ENCODE measurements around the gene INS.

INS gene

DNA sequence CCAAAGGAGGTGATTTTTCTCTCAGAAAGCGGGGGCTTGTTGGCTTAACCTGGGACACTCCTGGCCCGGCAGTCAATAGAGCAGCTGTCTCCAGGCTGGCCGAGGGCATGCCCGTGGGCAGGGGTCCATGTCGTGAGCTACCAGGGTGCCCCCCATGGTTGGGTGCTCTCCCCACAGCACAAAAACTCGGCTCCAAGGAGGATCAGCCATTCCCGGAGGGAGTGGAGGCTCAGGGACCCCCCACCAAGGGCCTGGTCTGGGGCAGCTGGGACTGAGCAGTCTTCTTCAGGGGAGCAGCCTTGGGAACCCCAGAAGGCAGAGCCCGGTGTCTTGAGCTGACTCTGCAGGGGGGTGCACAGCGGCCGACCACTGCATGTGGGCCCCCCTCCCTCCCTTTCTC is 31.4 kb upstream of the INS start:
- H3F3A ChIP-seq (ENCODE audit: insufficient read depth): no peaks in the 10 kb centered on the region
- H3K27ac ChIP-seq (ENCODE audit: low read depth, low read length): no peak overlapping the region
- no peaks in the 10 kb centered on the region for H3K36me3 ChIP-seq (ENCODE audit: low read length)
- no peak overlapping the region for H3K4me2 ChIP-seq (ENCODE audit: low read depth, low read length, poor library complexity, severe bottlenecking)
- H3K9ac ChIP-seq (ENCODE audit: low read length): no peak overlapping the region
- H4K20me1 ChIP-seq (ENCODE audit: low read depth, low read length): no peaks in the 10 kb centered on the region
- no peaks in the 10 kb centered on the region for H3K27me3 ChIP-seq (ENCODE audit: low read length)
- TF ChIP-seq, protein P1, sequence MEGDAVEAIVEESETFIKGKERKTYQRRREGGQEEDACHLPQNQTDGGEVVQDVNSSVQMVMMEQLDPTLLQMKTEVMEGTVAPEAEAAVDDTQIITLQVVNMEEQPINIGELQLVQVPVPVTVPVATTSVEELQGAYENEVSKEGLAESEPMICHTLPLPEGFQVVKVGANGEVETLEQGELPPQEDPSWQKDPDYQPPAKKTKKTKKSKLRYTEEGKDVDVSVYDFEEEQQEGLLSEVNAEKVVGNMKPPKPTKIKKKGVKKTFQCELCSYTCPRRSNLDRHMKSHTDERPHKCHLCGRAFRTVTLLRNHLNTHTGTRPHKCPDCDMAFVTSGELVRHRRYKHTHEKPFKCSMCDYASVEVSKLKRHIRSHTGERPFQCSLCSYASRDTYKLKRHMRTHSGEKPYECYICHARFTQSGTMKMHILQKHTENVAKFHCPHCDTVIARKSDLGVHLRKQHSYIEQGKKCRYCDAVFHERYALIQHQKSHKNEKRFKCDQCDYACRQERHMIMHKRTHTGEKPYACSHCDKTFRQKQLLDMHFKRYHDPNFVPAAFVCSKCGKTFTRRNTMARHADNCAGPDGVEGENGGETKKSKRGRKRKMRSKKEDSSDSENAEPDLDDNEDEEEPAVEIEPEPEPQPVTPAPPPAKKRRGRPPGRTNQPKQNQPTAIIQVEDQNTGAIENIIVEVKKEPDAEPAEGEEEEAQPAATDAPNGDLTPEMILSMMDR (IDR thresholded peaks at IDR 0.05; ENCODE audit: insufficient read depth, low read length, poor library complexity, severe bottlenecking): no peak
- TF ChIP-seq EZH2phosphoT487 (conservative IDR thresholded peaks at IDR 0.05; ENCODE audit: low read length): no peak
- no peak overlapping the region for H3K4me3 ChIP-seq (ENCODE audit: insufficient read depth, low read length, poor library complexity, severe bottlenecking)
- H3K9me2 ChIP-seq (replicated peaks; ENCODE audit: insufficient read depth, low read length): no peaks in the 10 kb centered on the region
- no peaks in the 10 kb centered on the region for H3K79me2 ChIP-seq (ENCODE audit: insufficient read depth, low read length)
- no peaks in the 10 kb centered on the region for H3K9me3 ChIP-seq (ENCODE audit: insufficient read depth, low read length)
- H2AFZ ChIP-seq (ENCODE audit: low read depth, low read length, severe bottlenecking): no peak overlapping the region

DNA sequence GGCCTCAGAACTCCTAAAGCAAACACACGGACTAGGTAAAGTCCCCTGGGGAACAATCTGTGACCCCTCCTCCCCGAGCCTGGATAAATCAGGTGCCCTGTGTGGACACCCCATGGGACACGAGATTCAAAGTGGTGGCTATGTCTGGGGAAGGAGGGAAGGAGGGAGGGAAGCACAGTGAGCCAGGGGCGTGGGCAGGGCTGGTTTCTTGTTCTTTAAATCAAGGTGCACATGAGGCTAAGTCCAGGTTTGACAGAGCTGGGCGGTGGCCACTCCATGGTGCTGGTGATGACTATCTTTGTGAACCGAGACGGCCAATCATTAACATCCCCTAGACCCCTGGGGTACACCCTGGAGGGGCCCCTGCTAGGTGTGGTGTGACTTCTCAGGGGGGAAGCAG is 30.9 kb upstream of the INS start:
- Histone ChIP-seq H3F3A (ENCODE audit: insufficient read depth) (no peaks in the 10 kb centered on the region), H3K79me2 (ENCODE audit: insufficient read depth, low read length) (no peaks in the 10 kb centered on the region), H3K4me3 (ENCODE audit: insufficient read depth, low read length, poor library complexity, severe bottlenecking) (no peak overlapping the region), H3K9ac (ENCODE audit: low read length) (no peak overlapping the region), H3K27ac (ENCODE audit: low read depth, low read length) (no peak overlapping the region), H3K36me3 (ENCODE audit: low read length) (no peaks in the 10 kb centered on the region), H3K9me2 (replicated peaks; ENCODE audit: insufficient read depth, low read length) (no peaks in the 10 kb centered on the region), H3K27me3 (ENCODE audit: low read length) (no peaks in the 10 kb centered on the region), H3K4me2 (ENCODE audit: low read depth, low read length, poor library complexity, severe bottlenecking) (no peak overlapping the region), H2AFZ (ENCODE audit: low read depth, low read length, severe bottlenecking) (no peak overlapping the region), H3K9me3 (ENCODE audit: insufficient read depth, low read length) (no peaks in the 10 kb centered on the region), H4K20me1 (ENCODE audit: low read depth, low read length) (no peaks in the 10 kb centered on the region)
- no peak for TF ChIP-seq EZH2phosphoT487 (conservative IDR thresholded peaks at IDR 0.05; ENCODE audit: low read length)
- TF ChIP-seq, protein P1 (IDR thresholded peaks at IDR 0.05; ENCODE audit: insufficient read depth, low read length, poor library complexity, severe bottlenecking): no peak

DNA sequence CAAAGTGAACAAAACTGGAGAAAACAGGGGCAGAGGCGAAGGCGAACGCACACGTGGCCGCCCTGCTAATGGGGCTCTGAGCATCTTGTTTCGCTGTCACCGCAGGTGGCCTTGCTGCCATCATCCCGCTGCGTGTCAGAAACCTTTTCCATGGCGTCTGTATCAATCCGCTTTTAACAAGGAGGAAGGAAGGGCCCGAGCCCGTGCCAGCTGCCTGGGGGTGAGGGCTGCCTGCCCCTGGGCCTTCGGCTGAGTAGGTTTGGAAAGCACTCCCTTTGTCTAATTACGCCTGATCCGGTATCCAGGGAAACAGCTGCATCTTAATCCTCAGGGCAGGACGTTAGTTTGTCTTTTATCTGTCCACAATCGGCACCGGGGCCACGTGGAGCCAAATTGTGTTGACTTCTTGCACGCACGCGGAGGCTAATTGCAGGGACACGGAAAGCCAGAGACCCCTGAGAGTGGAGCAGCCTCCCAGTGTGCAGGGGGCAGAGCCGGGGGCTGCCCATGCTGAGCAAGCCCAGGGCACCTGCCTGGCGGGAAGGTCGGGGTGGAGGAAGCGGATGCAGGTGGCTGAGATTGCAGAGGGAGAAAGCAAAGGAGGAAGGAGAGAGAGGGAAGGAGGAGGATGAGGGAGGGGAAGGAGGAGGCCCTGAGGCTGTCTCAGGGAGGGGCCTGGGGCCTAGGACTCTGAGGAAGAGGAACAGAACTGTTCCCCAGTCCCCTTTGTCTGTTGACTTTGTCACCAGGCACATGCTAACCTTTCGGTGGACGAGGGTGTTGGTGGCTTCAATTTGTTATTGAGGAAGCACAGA is 29.9 kb upstream of the INS start:
- H3K9me2 ChIP-seq (replicated peaks; ENCODE audit: insufficient read depth, low read length): no peaks in the 10 kb centered on the region
- H3K4me2 ChIP-seq (ENCODE audit: low read depth, low read length, poor library complexity, severe bottlenecking): no peak overlapping the region
- TF ChIP-seq EZH2phosphoT487 (conservative IDR thresholded peaks at IDR 0.05; ENCODE audit: low read length): no peak
- TF ChIP-seq, protein P1 (IDR thresholded peaks at IDR 0.05; ENCODE audit: insufficient read depth, low read length, poor library complexity, severe bottlenecking): no peak
- no peaks in the 10 kb centered on the region for H3K9me3 ChIP-seq (ENCODE audit: insufficient read depth, low read length)
- no peaks in the 10 kb centered on the region for H3K27me3 ChIP-seq (ENCODE audit: low read length)
- H3K9ac ChIP-seq (ENCODE audit: low read length): no peak overlapping the region
- H3K27ac ChIP-seq (ENCODE audit: low read depth, low read length): no peak overlapping the region
- H3K36me3 ChIP-seq (ENCODE audit: low read length): no peaks in the 10 kb centered on the region
- no peaks in the 10 kb centered on the region for H3K79me2 ChIP-seq (ENCODE audit: insufficient read depth, low read length)
- no peaks in the 10 kb centered on the region for H3F3A ChIP-seq (ENCODE audit: insufficient read depth)
- no peaks in the 10 kb centered on the region for H4K20me1 ChIP-seq (ENCODE audit: low read depth, low read length)
- H3K4me3 ChIP-seq (ENCODE audit: insufficient read depth, low read length, poor library complexity, severe bottlenecking): no peak overlapping the region
- H2AFZ ChIP-seq (ENCODE audit: low read depth, low read length, severe bottlenecking): no peak overlapping the region

All from SU-DHL-6 (cell line).